Lower lobe of right lung (tissue), 2 donors: ENCODE measurements around the gene RNF144B. TPM values are rescaled to one million over a fixed set of nuclear protein-coding genes. Genes with fewer than 3 reads are reported as not detected.
A peak's percentile ranks its signal among the peaks of the same experiment; 100 is the strongest.
"Not testable (repeated sequence)": the region's sequence is repeated elsewhere in the genome, so short reads cannot be mapped to it uniquely, and the experiment has no call there.

Experiments used
- ATAC-seq, 2 donors: fragments of 200-7000 bp; cut with Tn5 transposase; one replicate each; pipeline ENCODE4 v1.9.1; 2020 to 2022; ENCODE audit warnings: mild to moderate bottlenecking in 2 of 2, moderate library complexity in 2 of 2
- DNase-seq: peaks from one replicate; pipeline ENCODE4 v3.0.0-alpha.2; 2020
- H3K27ac ChIP-seq: fragments of 200-600 bp; one replicate; pipeline ENCODE4 v1.8.0; 2022
- H3K27me3 ChIP-seq: fragments of 200-600 bp; one replicate; pipeline ENCODE4 v1.8.0; 2022; ENCODE audit warnings: low read depth
- H3K36me3 ChIP-seq: fragments of 200-600 bp; one replicate; pipeline ENCODE4 v1.8.0; 2022; ENCODE audit warnings: mild to moderate bottlenecking
- H3K4me1 ChIP-seq: fragments of 200-600 bp; one replicate; pipeline ENCODE4 v1.8.0; 2022
- H3K4me3 ChIP-seq: fragments of 200-600 bp; one replicate; pipeline ENCODE4 v1.8.0; 2022; ENCODE audit warnings: mild to moderate bottlenecking
- H3K9me3 ChIP-seq: fragments of 200-600 bp; one replicate; pipeline ENCODE4 v1.8.0; 2022
- CTCF ChIP-seq: fragments of 200-600 bp; IDR thresholded peaks from one replicate; pipeline ENCODE4 v1.8.0; 2022; ENCODE audit warnings: antibody characterized with exemption, mild to moderate bottlenecking
- intact Hi-C: fragments of 100-400 bp; cut with DNase I; formaldehyde crosslinking; loops from one replicate; pipeline ENCODE4 v1.11.0; 2022
- total RNA-seq: library from RNA; stranded (reverse); fragmentation: NEBNext Ultra II Directional; extraction: Animal tissue kit (Norgen Biotek cat#: 25700); gene quantifications from one replicate; pipeline ENCODE4 v1.2.1, GENCODE V29; 2021
- donor health status: DM: no; HTN: yes; CAD: no; lungs with severe emphysema.

Gene RNF144B
- total RNA-seq, 1 donor from 2014 or later: 109 TPM

GRCh38 chr6:18363746-18364145 lies 23.4 kb upstream of the RNF144B start:
- no peaks in the 10 kb centered on the region for H3K27me3 ChIP-seq
- H3K36me3 ChIP-seq: no peaks in the 10 kb centered on the region
- H3K4me1 ChIP-seq: peaks cover 16% of the 10 kb centered on the region
- no peaks in the 10 kb centered on the region for H3K9me3 ChIP-seq
- DNase-seq: no peak
- no peak for ATAC-seq
- H3K4me3 ChIP-seq: no peak overlapping the region
- intact Hi-C loops: no loop called here
- no peak for TF ChIP-seq CTCF
- no peak overlapping the region for H3K27ac ChIP-seq

- intact Hi-C loops, H3K36me3 ChIP-seq, ATAC-seq, H3K4me3 ChIP-seq, H3K27ac ChIP-seq, H3K27me3 ChIP-seq, DNase-seq, H3K9me3 ChIP-seq: not testable (repeated sequence)
- H3K4me1 ChIP-seq: peaks cover 16% of the 10 kb centered on the region
Observed at GRCh38 chr6:18364561-18364960, 22.6 kb upstream of the RNF144B start.

- intact Hi-C loops: no loop called here
- no peak for TF ChIP-seq CTCF
- H3K27ac ChIP-seq: no peak overlapping the region
- ATAC-seq (no peak), DNase-seq (no peak)
- peaks cover 11% of the 10 kb centered on the region for H3K4me1 ChIP-seq
- no peaks in the 10 kb centered on the region for H3K36me3 ChIP-seq
- no peak overlapping the region for H3K4me3 ChIP-seq
- H3K9me3 ChIP-seq: no peaks in the 10 kb centered on the region
- no peaks in the 10 kb centered on the region for H3K27me3 ChIP-seq
Observed at GRCh38 chr6:18367371-18367770, 19.8 kb upstream of the RNF144B start.

- DNase-seq (no peak), ATAC-seq (no peak)
- Histone ChIP-seq H3K27me3 (no peaks in the 10 kb centered on the region), H3K4me3 (no peak overlapping the region), H3K4me1 (peaks cover 9% of the 10 kb centered on the region), H3K27ac (no peak overlapping the region), H3K36me3 (no peaks in the 10 kb centered on the region), H3K9me3 (no peaks in the 10 kb centered on the region)
- no peak for TF ChIP-seq CTCF
- intact Hi-C loops: no loop called here
Observed at GRCh38 chr6:18368277-18369105, 18.7 kb upstream of the RNF144B start.

GRCh38 chr6:18371010-18371409 lies 16.1 kb upstream of the RNF144B start:
- Histone ChIP-seq H3K4me3 (no peak overlapping the region), H3K9me3 (no peaks in the 10 kb centered on the region), H3K36me3 (no peaks in the 10 kb centered on the region), H3K27me3 (no peaks in the 10 kb centered on the region), H3K27ac (peak overlapping the region; percentile 13), H3K4me1 (peaks cover 9% of the 10 kb centered on the region)
- intact Hi-C loops: no loop called here
- no peak for TF ChIP-seq CTCF
- ATAC-seq (peak in 1 of 2 donors; percentile 26), DNase-seq (no peak)

- no peak for ATAC-seq
- intact Hi-C loops: no loop called here
- peak overlapping the region; percentile 13 for H3K27ac ChIP-seq
Observed at GRCh38 chr6:18371656-18372055, 15.5 kb upstream of the RNF144B start.

More at GRCh38 chr6:18371656-18372055, 15.5 kb upstream of the RNF144B start:
- Histone ChIP-seq H3K36me3 (no peaks in the 10 kb centered on the region), H3K9me3 (no peaks in the 10 kb centered on the region), H3K27me3 (no peaks in the 10 kb centered on the region), H3K4me1 (peaks cover 9% of the 10 kb centered on the region), H3K4me3 (no peak overlapping the region)
- TF ChIP-seq CTCF: no peak
- DNase-seq: no peak
